GM12891 (cell line): ENCODE results near the gene POGZ.

ENCODE experiments used
- PAX5 ChIP-seq: IDR thresholded peaks from 2 replicates; pipeline ENCODE4 v1.6.1; 2011; ENCODE audit warnings: low read length, moderate library complexity, mild to moderate bottlenecking; ENCODE audit not compliant: insufficient read depth, severe bottlenecking
- POLR2A ChIP-seq: IDR thresholded peaks from 2 replicates; pipeline ENCODE4 v1.6.1; 2011; ENCODE audit warnings: low read depth, low read length, control low read depth
- POLR2AphosphoS5 ChIP-seq: IDR thresholded peaks from 2 replicates; pipeline ENCODE4 v1.6.1; 2011; ENCODE audit warnings: low read depth, low read length, control low read depth
- POU2F2 ChIP-seq: IDR thresholded peaks from 2 replicates; pipeline ENCODE4 v1.6.1; 2011; ENCODE audit warnings: low read depth, mild to moderate bottlenecking, control low read depth, low read length, moderate library complexity
- SPI1 ChIP-seq: IDR thresholded peaks from 2 replicates; pipeline ENCODE4 v1.6.1; 2011; ENCODE audit warnings: low read depth, low read length, control low read depth
- TAF1 ChIP-seq: IDR thresholded peaks from 2 replicates; pipeline ENCODE4 v1.6.1; 2011; ENCODE audit warnings: low read depth, low read length, control low read depth

- TF ChIP-seq POLR2A (no peak; the same call in 1 of the 2 replicates), SPI1 (no peak), POLR2AphosphoS5 (peak; percentile 52; the same call in 1 of the 2 replicates), TAF1 (no peak), POU2F2 (no peak), PAX5 (no peak)
These were observed 428 bp downstream of the POGZ start for GRCh38 chr1:151458802-151459330.
